ENCODE results near the gene CTDSP2. TPM values are rescaled to one million over a fixed set of nuclear protein-coding genes. Genes with fewer than 3 reads are reported as not detected.
A peak's percentile ranks its signal among the peaks of the same experiment; 100 is the strongest.

The CTDSP2 gene
- total RNA-seq = 10 to 100 TPM; 91.4 to 94.3 TPM

- no peaks in the 10 kb centered on the region for H3K9me3 Mint-ChIP-seq
- H3K27ac Mint-ChIP-seq = peak within 1 kb of the TSS; percentile 82
- H3K4me1 Mint-ChIP-seq = peaks cover 48% of the 10 kb centered on the region
- peaks cover 14% of the 10 kb centered on the region for H3K27me3 Mint-ChIP-seq
- peak within 1 kb of the TSS; percentile 86 for H3K4me3 Mint-ChIP-seq
- H3K36me3 Mint-ChIP-seq = peaks cover 2% of the 10 kb centered on the region
- DNase-seq = peak; percentile 89
Measured at GRCh38 chr12:57846577-57847319, at the start of gene CTDSP2. TSS of gene CTDSP2 (minus strand) at chr12:57846729. CDS start at chr12:57846435, 294 bp downstream.

GRCh38 chr12:57896115-57896433 is 49.5 kb upstream of the CTDSP2 start:
- Mint-ChIP-seq H3K27me3 (no peaks in the 10 kb centered on the region), H3K4me1 (peaks cover 63% of the 10 kb centered on the region), H3K4me3 (peak overlapping the region; percentile 62), H3K27ac (peak overlapping the region; percentile 60), H3K9me3 (no peaks in the 10 kb centered on the region), H3K36me3 (peaks cover 2% of the 10 kb centered on the region)
- no peak for DNase-seq

- peak overlapping the region; percentile 60 for H3K27ac Mint-ChIP-seq
- DNase-seq = no peak
- H3K4me3 Mint-ChIP-seq = peak overlapping the region; percentile 62
- peaks cover 2% of the 10 kb centered on the region for H3K36me3 Mint-ChIP-seq
- no peaks in the 10 kb centered on the region for H3K27me3 Mint-ChIP-seq
- H3K4me1 Mint-ChIP-seq = peaks cover 61% of the 10 kb centered on the region
- H3K9me3 Mint-ChIP-seq = no peaks in the 10 kb centered on the region
Measured at GRCh38 chr12:57895389-57896114, 49.0 kb upstream of the CTDSP2 start.

GRCh38 chr12:57894399-57895292 is 48.1 kb upstream of the CTDSP2 start:
- no peaks in the 10 kb centered on the region for H3K27me3 Mint-ChIP-seq
- peak overlapping the region; percentile 17 for H3K27ac Mint-ChIP-seq
- DNase-seq = no peak
- H3K4me1 Mint-ChIP-seq = peaks cover 57% of the 10 kb centered on the region
- no peak overlapping the region for H3K4me3 Mint-ChIP-seq
- H3K36me3 Mint-ChIP-seq = peaks cover 2% of the 10 kb centered on the region
- H3K9me3 Mint-ChIP-seq = no peaks in the 10 kb centered on the region

GRCh38 chr12:57893431-57894353 is 47.2 kb upstream of the CTDSP2 start:
- Mint-ChIP-seq H3K4me1 (peaks cover 53% of the 10 kb centered on the region), H3K9me3 (no peaks in the 10 kb centered on the region), H3K27ac (no peak overlapping the region), H3K4me3 (no peak overlapping the region), H3K27me3 (no peaks in the 10 kb centered on the region), H3K36me3 (peaks cover 2% of the 10 kb centered on the region)
- no peak for DNase-seq

- Mint-ChIP-seq H3K4me1 (peaks cover 53% of the 10 kb centered on the region), H3K27ac (no peak overlapping the region), H3K9me3 (no peaks in the 10 kb centered on the region), H3K4me3 (no peak overlapping the region), H3K27me3 (no peaks in the 10 kb centered on the region), H3K36me3 (peaks cover under 1% of the 10 kb centered on the region)
- DNase-seq = no peak
Measured at GRCh38 chr12:57892232-57892972, 45.9 kb upstream of the CTDSP2 start.

GRCh38 chr12:57891542-57892228 is 45.2 kb upstream of the CTDSP2 start:
- Mint-ChIP-seq H3K4me1 (peaks cover 45% of the 10 kb centered on the region), H3K9me3 (no peaks in the 10 kb centered on the region), H3K4me3 (no peak overlapping the region), H3K27me3 (no peaks in the 10 kb centered on the region), H3K36me3 (no peaks in the 10 kb centered on the region), H3K27ac (no peak overlapping the region)
- no peak for DNase-seq

GRCh38 chr12:57890191-57891115 is 43.9 kb upstream of the CTDSP2 start:
- Mint-ChIP-seq H3K27ac (no peak overlapping the region), H3K36me3 (no peaks in the 10 kb centered on the region), H3K4me1 (peaks cover 38% of the 10 kb centered on the region), H3K9me3 (peaks cover 7% of the 10 kb centered on the region), H3K27me3 (no peaks in the 10 kb centered on the region), H3K4me3 (no peak overlapping the region)
- DNase-seq = no peak

- DNase-seq = no peak
- Mint-ChIP-seq H3K4me3 (no peak overlapping the region), H3K4me1 (peaks cover 29% of the 10 kb centered on the region), H3K27ac (peak overlapping the region; percentile 52), H3K9me3 (peaks cover 7% of the 10 kb centered on the region), H3K36me3 (no peaks in the 10 kb centered on the region), H3K27me3 (no peaks in the 10 kb centered on the region)
Measured at GRCh38 chr12:57889500-57889989, 43.0 kb upstream of the CTDSP2 start.

- Mint-ChIP-seq H3K4me3 (no peak overlapping the region), H3K27ac (no peak overlapping the region)
- peak; percentile 36 for DNase-seq
Measured at GRCh38 chr12:57888409-57889157, 42.1 kb upstream of the CTDSP2 start.

GRCh38 chr12:57887631-57888408 is 41.3 kb upstream of the CTDSP2 start:
- no peak overlapping the region for H3K4me3 Mint-ChIP-seq
- peaks cover 4% of the 10 kb centered on the region for H3K36me3 Mint-ChIP-seq
- H3K9me3 Mint-ChIP-seq = peaks cover 11% of the 10 kb centered on the region
- no peak overlapping the region for H3K27ac Mint-ChIP-seq
- H3K27me3 Mint-ChIP-seq = no peaks in the 10 kb centered on the region
- peaks cover 19% of the 10 kb centered on the region for H3K4me1 Mint-ChIP-seq
- DNase-seq = no peak

More at GRCh38 chr12:57888409-57889157, 42.1 kb upstream of the CTDSP2 start:
- Mint-ChIP-seq H3K36me3 (peaks cover 4% of the 10 kb centered on the region), H3K4me1 (peaks cover 19% of the 10 kb centered on the region), H3K27me3 (no peaks in the 10 kb centered on the region), H3K9me3 (peaks cover 10% of the 10 kb centered on the region)

Measured in activated naive CD8-positive, alpha-beta T cell treated with anti-CD3 and anti-CD28 coated beads for 36 hours (primary cell).